SK-N-SH (cell line): ENCODE results near the gene OR6X1.

Experiments
- CTCF ChIP-seq: fragments of 200-600 bp; sonication (generic); IDR thresholded peaks from 2 replicates; pipeline ENCODE4 v1.6.1; 2017; ENCODE audit warnings: antibody characterized with exemption, mild to moderate bottlenecking, moderate library complexity
- EP300 ChIP-seq, 2 experiments: IDR thresholded peaks; 2 replicates each; pipeline versions ENCODE4 v1.4.0 to v1.6.1; 2012; ENCODE audit warnings: borderline replicate concordance in 1 of 2, low read depth in 1 of 2, low read length in 1 of 2
- EZH2phosphoT487 ChIP-seq: fragments of 200-600 bp; sonication (generic); IDR thresholded peaks from 2 replicates; pipeline ENCODE4 v1.6.1; 2017; ENCODE audit warnings: low read depth, mixed run types, mild to moderate bottlenecking, antibody characterized with exemption, moderate library complexity, borderline replicate concordance
- GABPA ChIP-seq: IDR thresholded peaks from 2 replicates; pipeline ENCODE4 v1.4.0; 2012; ENCODE audit warnings: low read depth, mild to moderate bottlenecking
- GATA2 ChIP-seq: sonication (generic); formaldehyde crosslinking; IDR thresholded peaks from 2 replicates; pipeline ENCODE4 v1.5.0; 2020; ENCODE audit warnings: mild to moderate bottlenecking, missing genetic modification reagents
- JUND ChIP-seq: IDR thresholded peaks from 2 replicates; pipeline ENCODE4 v1.4.0; 2012
- MAX ChIP-seq: IDR thresholded peaks from 2 replicates; pipeline ENCODE4 v1.4.0; 2012; ENCODE audit warnings: low read depth
- MXI1 ChIP-seq: IDR thresholded peaks from 2 replicates; pipeline ENCODE4 v1.6.1; 2012; ENCODE audit warnings: mild to moderate bottlenecking, low read depth, low read length, improper control_type of control experiment
- POLR2AphosphoS5 ChIP-seq: IDR thresholded peaks from 2 replicates; pipeline ENCODE4 v1.6.1; 2012; ENCODE audit warnings: low read depth, low read length
- REST ChIP-seq: IDR thresholded peaks from 2 replicates; pipeline ENCODE4 v1.6.1; 2012; ENCODE audit warnings: mild to moderate bottlenecking, low read depth, low read length, moderate library complexity
- SIN3A ChIP-seq: IDR thresholded peaks from 2 replicates; pipeline ENCODE4 v1.6.1; 2012; ENCODE audit warnings: low read depth, mild to moderate bottlenecking, low read length, moderate library complexity, borderline replicate concordance
- SMC3 ChIP-seq: IDR thresholded peaks from 2 replicates; pipeline ENCODE4 v1.6.1; 2012; ENCODE audit warnings: low read depth, low read length, improper control_type of control experiment
- TAF1 ChIP-seq: IDR thresholded peaks from 2 replicates; pipeline ENCODE4 v1.6.1; 2012; ENCODE audit warnings: low read depth, mild to moderate bottlenecking, low read length, moderate library complexity, borderline replicate concordance
- USF2 ChIP-seq: fragments of 150-350 bp; IDR thresholded peaks from 2 replicates; pipeline ENCODE4 v1.6.1; 2017; ENCODE audit warnings: antibody characterized with exemption, low read length, low read depth, borderline replicate concordance

- TF ChIP-seq CTCF (no peak), REST (no peak), GABPA (no peak), EZH2phosphoT487 (no peak), USF2 (no peak), SMC3 (no peak), MXI1 (no peak), JUND (no peak), POLR2AphosphoS5 (no peak), GATA2 (CRISPR knock-in tag) (no peak), SIN3A (no peak), TAF1 (no peak), MAX (no peak), EP300 (IDR thresholded peaks at IDR 0.05; ENCODE audit: borderline replicate concordance in 1 of 2, low read depth in 1 of 2, low read length in 1 of 2) (no peak)
Measured at GRCh38 chr11:123745764-123746451, 8.4 kb downstream of the OR6X1 start.
